ENCODE measurements around the gene EOGT. TPM values are rescaled to one million over a fixed set of nuclear protein-coding genes. Genes with fewer than 3 reads are reported as not detected.

EOGT gene
- 10 to 100 TPM; 29.9 to 79.6 (median 40.9) TPM for total RNA-seq

DNA sequence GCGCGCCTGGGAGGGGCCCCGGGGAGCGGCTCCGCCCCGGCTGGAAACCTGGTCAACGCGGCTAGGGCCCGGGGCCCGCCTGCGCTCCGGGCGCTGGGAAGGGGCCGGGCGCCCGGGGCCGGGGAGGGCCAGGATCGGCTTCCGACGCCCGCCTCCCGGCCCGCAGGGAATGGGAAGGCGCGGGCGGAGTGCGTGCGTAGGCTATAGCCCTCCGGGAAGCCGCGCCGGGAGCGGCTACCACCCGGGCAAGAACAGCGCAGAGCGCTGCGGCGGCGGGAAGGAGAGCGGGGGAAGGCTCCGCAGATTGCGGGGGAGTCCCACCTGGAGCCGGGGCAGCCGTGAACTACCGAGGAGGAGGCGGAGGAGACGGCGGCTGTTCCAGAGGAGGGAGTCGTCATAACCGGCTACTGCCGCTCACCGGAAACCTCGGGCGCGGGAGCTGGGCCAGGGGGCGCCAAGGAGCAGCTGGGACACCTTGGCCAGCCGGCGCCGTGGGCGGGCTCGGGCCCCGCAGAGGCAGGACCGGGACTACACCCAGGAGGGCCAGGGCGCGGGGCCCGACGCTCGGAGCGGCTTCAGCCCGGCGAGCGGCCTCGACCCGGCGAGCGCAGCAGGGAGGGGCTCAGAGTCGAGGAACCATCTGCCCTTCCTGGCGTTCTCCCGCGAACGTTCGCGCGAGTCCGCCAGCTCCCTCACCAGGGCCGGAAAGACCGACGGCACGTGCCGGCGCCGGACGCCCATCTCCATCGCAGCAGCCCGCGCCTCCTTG, at the start of gene EOGT:
TSS of gene EOGT (minus strand) at position 432 of the 769 bp plus-strand sequence. CDS start 3,838 bp downstream, outside the sequence.
- 0% methylated on average over 7 to 28 of the region's 96 CpGs for WGBS, 2 donors
- Histone ChIP-seq H3K4me3 (peak within 1 kb of the TSS; percentile 72 to 83 (median 78)), H3K27me3 (no peaks in the 10 kb centered on the region), H3K36me3 (peaks cover 0 to 24% (median 2%) of the 10 kb centered on the region in 4 donors), H3K9me3 (no peaks in the 10 kb centered on the region), H3K27ac (peak within 1 kb of the TSS; percentile 95 to 100 (median 98)), H3K4me1 (peaks cover 12 to 43% (median 32%) of the 10 kb centered on the region in 4 donors)
- ATAC-seq (ENCODE audit: low FRiP score in 2 of 2) (peak; percentile 94 to 96), DNase-seq (peak; percentile 91 to 98)
- TF ChIP-seq POLR2A (IDR thresholded peaks at IDR 0.05): peak in 2 of 4 donors; percentile 76 to 82
- TF ChIP-seq EP300 (IDR thresholded peaks at IDR 0.05): peak in 1 of 4 donors; percentile 2
- TF ChIP-seq, protein P1, sequence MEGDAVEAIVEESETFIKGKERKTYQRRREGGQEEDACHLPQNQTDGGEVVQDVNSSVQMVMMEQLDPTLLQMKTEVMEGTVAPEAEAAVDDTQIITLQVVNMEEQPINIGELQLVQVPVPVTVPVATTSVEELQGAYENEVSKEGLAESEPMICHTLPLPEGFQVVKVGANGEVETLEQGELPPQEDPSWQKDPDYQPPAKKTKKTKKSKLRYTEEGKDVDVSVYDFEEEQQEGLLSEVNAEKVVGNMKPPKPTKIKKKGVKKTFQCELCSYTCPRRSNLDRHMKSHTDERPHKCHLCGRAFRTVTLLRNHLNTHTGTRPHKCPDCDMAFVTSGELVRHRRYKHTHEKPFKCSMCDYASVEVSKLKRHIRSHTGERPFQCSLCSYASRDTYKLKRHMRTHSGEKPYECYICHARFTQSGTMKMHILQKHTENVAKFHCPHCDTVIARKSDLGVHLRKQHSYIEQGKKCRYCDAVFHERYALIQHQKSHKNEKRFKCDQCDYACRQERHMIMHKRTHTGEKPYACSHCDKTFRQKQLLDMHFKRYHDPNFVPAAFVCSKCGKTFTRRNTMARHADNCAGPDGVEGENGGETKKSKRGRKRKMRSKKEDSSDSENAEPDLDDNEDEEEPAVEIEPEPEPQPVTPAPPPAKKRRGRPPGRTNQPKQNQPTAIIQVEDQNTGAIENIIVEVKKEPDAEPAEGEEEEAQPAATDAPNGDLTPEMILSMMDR (IDR thresholded peaks at IDR 0.05): peak; percentile 25 to 79 (median 74)
- peak; percentile 68 to 75 for TF ChIP-seq POLR2AphosphoS5 (IDR thresholded peaks at IDR 0.05)

DNA sequence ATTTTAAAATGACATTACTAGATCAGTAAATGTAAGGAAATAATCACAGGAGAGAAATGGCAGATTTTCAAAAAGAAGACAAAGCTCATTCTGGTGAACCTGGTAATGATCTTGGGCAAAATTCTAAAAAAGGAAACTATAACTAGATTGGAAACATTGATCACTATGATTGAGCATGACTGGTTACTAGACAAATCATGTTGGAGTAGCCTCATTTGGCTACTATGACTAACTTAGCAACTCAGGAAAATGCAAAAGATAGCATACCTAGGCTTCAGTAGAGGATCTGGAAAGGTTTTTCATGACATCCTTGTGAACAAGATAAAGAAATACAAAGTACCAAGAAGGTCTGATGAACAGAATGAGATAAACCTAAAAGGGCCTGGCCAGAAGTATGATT, 46.2 kb upstream of the EOGT start:
- no peaks in the 10 kb centered on the region for H3K9me3 ChIP-seq
- TF ChIP-seq EP300 (IDR thresholded peaks at IDR 0.05) (no peak), POLR2AphosphoS5 (IDR thresholded peaks at IDR 0.05) (no peak), POLR2A (IDR thresholded peaks at IDR 0.05) (no peak)
- TF ChIP-seq, protein P1 (IDR thresholded peaks at IDR 0.05): no peak
- no peaks in the 10 kb centered on the region for H3K4me1 ChIP-seq
- H3K36me3 ChIP-seq: peaks cover 13 to 85% (median 26%) of the 10 kb centered on the region in 4 donors
- H3K4me3 ChIP-seq: no peak overlapping the region
- no peak overlapping the region for H3K27ac ChIP-seq
- H3K27me3 ChIP-seq: no peaks in the 10 kb centered on the region
- no peak for ATAC-seq (ENCODE audit: low FRiP score in 2 of 2)
- no peak for DNase-seq

DNA sequence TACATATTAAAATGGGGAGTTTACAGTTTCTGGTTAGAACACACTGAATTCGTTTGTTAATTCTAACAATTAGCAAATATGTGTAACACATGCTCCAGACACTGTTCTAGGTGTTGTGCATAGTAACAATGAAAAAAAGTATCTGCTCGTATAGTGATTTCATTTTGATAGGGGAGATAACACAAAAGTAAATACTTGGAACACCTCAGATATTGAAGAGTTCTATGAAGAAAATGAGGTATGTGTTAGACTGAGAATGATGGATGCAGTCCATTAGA, 45.4 kb upstream of the EOGT start:
- ATAC-seq (ENCODE audit: low FRiP score in 2 of 2): no peak
- Histone ChIP-seq H3K9me3 (no peaks in the 10 kb centered on the region), H3K4me1 (no peaks in the 10 kb centered on the region), H3K4me3 (no peak overlapping the region), H3K27me3 (no peaks in the 10 kb centered on the region), H3K27ac (no peak overlapping the region), H3K36me3 (peaks cover 13 to 92% (median 28%) of the 10 kb centered on the region in 4 donors)
- WGBS, 2 donors: 84 to 89% methylated on average over 2 of the region's 2 CpGs
- no peak for DNase-seq
- TF ChIP-seq POLR2A (IDR thresholded peaks at IDR 0.05) (no peak), POLR2AphosphoS5 (IDR thresholded peaks at IDR 0.05) (no peak), EP300 (IDR thresholded peaks at IDR 0.05) (no peak)
- TF ChIP-seq, protein P1 (IDR thresholded peaks at IDR 0.05): no peak

DNA sequence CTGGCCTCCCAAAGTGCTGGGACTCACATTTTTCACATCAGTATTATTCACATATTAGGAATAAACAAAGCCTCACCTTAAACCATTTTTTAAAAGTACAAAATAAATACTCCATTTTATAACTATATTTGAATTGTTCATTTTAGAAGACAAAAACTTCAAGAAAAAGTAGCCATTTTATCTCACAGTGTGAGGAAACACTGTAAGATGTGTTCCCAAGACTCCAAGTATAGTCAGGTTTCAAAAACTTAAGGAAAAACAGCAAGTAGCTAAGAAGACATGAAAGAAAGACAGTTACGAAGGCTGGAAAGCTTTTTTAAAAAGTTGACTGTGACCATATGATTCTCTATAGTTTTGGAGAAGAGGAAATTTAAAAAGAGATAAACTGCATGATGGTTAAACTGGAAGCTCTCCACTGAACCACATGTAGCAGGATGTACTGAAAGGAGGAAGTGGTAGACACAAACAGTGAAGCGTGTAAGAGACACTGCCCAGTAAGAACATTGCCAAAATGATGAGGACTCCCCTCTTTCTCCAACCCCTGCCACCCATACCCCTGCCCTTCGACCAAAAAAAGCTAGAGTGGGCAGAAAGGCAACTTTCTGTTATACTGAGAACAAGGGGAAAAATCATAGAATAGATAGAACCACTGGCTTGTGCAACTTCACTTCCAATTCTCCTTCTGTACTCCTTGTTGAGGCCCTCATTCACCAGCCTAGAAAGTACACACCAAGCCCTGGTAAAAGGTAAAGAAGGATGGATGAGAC, 44.9 kb upstream of the EOGT start:
- DNase-seq: no peak
- Histone ChIP-seq H3K4me1 (no peaks in the 10 kb centered on the region), H3K27me3 (no peaks in the 10 kb centered on the region), H3K27ac (peak overlapping the region in 1 of 4 donors; percentile 11), H3K9me3 (no peaks in the 10 kb centered on the region), H3K36me3 (peaks cover 13 to 91% (median 28%) of the 10 kb centered on the region in 4 donors), H3K4me3 (no peak overlapping the region)
- peak in 1 of 2 donors; percentile 55 for ATAC-seq (ENCODE audit: low FRiP score in 2 of 2)
- TF ChIP-seq, protein P1 (IDR thresholded peaks at IDR 0.05): no peak
- TF ChIP-seq POLR2A (IDR thresholded peaks at IDR 0.05) (no peak), POLR2AphosphoS5 (IDR thresholded peaks at IDR 0.05) (no peak), EP300 (IDR thresholded peaks at IDR 0.05) (no peak)
- WGBS, 2 donors: 61 to 63% methylated on average over 3 of the region's 3 CpGs
